ENCODE results near the gene TNFRSF8.
A peak's percentile ranks its signal among the peaks of the same experiment; 100 is the strongest.
"Not testable (repeated sequence)": the region's sequence is repeated elsewhere in the genome, so short reads cannot be mapped to it uniquely, and the experiment has no call there.

The TNFRSF8 gene

DNA sequence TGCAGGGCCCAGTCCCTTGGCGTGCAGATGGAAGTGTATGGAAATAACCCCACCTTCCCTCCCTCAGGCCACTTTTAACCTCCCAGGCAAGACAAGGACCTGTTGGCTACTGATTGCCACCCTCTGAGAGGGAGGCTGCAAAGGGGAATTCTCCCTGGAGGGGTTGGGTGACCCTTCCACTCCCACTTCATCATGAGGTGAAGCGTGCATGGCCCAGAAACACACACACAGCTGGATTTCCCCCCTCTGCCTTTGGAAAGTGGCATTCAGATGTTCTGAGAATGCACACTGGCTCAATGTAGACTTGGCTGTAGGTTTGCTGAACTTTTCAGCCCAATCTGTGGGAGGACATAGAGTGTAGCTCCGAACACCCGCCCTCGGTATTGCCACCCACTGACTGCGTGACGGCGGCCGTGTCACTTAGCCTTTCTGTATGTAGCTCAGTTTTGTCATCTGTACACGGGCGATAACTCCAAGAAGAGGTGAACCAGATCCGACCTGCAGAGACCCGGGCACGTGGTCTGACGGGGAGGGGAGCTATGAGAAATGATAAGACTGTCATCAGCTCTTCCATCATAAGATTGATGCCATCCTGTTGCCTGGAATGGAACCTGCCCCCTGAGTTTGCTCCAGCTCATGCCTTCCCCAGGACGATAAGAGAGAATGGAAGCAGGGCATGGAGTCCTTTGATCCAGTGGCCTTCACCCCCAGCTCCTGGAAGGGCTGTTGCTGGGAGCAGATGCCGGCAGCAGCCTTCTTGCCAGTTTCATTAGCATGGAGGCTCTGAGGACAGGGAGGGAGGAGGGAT lies 24.5 kb upstream of the TNFRSF8 start:
- DNase-seq (ENCODE audit: low read depth), result no peak

DNA sequence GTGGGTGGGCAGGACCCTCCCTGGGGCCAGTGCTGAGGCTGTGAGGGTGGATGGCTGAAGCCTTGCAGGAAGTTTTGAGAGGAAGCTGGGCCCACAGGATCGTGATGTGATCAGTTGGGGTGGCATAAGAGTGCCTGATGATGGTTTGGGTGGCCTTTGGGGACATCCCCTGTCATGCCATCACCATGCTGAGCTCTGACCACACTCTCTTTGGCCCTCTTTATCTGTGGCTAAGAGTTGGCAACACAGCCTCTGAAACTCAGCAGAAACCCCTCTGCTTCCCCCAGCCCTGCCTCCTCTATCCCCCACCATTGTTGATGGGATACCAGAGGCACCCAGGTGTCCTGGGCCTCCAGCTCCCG lies 24.0 kb upstream of the TNFRSF8 start:
- no peak for DNase-seq (ENCODE audit: low read depth)

DNA sequence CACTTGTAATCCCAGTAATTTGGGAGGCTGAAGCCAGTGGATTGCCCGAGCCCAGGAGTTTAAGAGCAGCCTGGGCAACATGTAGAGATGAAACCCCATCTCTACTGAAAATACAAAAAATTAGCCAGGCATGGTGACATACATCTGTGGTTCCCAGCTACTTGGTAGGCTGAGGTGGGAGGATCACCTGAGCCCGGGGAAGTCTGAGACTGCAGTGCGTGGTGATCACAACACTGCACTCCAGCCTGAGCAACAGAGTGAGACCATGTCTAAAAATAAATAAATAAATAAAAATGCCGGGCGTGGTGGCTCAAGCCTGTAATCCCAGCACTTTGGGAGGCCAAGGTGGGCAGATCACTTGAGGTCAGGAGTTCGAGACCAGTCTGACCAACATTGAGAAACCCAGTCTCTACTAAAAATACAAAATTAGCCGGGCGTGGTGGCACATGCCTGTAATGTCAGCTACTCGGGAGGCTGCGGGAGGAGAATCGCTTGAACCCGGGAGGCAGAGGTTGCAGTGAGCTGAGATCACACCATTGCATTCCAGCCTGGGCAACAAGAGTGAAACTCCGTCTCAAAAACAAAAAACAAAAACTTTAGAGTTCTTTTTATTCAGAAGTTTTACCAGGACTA lies 23.2 kb upstream of the TNFRSF8 start:
- DNase-seq (ENCODE audit: low read depth), result not testable (repeated sequence)

DNA sequence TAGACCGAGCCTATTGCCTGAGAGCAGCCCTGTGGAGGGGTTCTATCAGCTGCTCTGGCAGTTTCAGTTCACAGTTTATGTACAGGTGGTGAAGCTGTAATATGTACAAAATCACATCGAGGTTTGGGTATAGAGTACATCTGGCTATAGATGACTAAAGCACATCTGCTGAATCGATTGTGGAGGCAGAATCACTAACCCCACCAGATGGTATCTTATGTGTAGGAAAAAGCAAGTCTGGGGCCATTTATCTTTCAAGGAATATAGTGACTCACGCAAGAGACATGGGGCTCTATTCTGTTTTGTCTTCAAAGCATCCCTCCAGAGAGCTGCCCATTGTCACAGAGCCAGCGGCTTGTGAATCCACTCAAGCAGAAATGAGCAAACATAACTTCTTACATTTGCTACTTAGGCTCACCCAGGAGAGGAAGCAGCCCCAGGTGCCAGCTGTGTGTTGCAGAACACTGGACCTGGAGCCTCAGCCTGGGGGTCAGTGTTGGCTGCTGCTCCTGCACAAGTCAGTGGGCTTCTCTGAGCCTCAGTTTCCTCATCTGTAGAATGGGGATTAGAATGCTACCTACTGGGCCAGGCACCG lies 22.5 kb upstream of the TNFRSF8 start:
- DNase-seq (ENCODE audit: low read depth), result no peak

DNA sequence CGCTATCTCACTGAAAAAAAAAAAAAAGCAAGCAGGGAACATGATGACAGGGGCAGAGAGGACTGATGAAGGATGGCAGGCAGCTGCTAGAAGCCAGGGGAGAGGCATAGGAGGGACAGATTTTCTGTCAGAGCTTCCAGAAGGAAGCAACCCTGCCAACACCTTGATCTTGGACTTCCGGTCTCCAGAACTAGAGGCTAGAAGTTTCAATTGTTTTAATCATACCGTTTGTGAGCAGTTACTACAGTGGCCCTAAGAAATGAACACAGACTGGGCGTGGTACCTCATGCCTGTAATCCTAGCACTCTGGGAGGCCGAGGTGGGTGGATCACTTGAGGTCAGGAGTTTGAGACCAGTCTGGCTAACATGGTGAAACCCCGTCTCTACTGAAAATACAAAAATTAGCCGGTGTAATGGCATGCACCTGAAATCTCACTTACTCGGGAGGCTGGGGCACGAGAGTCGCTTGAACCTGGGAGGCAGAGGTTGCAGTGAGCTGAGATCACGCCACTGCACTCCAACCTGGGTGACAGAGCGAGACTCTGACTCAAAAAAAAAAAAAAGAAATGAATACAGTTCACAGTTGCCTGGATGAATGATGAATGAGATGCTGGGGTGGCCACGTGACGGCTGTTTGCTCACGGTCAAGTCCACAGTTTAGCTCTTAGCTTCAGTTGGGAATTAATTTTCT lies 18.8 kb upstream of the TNFRSF8 start:
- not testable (repeated sequence) for DNase-seq (ENCODE audit: low read depth)

DNA sequence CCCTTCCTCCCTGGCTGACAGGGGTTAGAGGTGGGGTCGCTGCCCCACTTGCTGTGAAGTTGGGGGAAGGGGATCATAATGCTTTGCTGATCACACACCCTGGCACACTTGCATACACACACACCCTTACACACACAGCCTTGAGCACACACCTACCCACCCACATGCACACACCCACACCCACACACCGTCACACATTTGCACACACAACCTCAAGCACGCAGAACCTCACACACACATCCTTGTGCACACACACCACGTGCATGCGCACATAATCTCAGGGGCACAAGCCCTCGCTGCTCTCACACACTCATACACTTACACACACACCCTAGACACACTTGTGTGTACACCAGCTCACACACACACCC lies 16.4 kb upstream of the TNFRSF8 start:
- DNase-seq (ENCODE audit: low read depth), result no peak

DNA sequence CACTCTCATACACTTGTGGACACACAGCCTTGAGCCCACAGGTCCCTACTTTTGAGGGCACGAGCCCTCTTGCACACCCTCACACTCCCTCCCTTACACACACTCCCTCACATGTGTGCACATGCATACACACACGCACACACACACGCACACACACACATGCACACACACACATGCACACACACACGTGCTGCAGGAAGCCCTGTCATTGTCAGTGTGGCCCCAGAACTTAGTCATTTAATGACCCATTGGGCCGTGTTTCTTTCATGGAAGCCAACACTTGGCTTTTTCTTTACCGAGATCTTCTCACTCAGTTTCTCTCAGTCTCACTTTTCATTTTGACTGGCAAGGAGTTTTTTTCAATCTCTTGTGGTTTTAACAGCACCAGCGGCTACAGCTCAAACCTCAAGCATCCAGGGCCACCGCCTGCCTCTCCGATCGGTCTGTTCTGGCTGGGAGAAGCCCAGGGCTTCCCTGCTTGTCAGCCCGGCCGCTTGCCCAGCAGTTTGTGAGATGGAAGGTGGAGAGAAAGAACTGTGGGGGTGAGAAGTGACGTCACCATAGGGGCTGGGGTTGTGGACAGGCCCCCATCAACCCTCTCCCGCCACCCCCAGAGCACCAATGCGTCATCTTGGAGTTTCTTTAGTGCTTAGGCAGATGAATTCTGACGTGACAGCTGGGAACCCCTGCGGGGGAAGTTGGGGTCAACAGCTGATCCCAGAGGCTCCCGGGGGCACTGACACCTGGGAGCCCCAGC lies 15.8 kb upstream of the TNFRSF8 start:
- DNase-seq (ENCODE audit: low read depth), result peak; percentile 51

DNA sequence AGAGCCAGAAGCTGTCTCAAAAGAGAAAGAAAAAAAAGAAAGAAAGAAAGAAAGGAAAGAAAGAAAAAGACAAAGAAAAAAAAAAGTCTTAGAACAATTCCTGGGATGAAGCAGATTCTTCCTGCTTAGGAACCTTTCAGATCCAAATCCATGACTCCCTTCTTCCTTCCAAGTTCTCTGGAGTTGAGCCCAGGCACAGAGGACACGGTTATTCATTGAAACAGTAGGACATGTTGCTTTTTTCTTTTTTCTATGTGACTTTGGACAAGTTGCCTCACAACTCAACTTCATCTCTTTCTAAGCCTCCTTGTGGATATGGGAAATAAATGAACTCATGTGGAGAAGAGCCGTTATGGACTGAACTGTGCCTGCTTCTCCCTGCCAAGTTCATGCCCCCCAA lies 14.7 kb upstream of the TNFRSF8 start:
- no peak for DNase-seq (ENCODE audit: low read depth)

DNA sequence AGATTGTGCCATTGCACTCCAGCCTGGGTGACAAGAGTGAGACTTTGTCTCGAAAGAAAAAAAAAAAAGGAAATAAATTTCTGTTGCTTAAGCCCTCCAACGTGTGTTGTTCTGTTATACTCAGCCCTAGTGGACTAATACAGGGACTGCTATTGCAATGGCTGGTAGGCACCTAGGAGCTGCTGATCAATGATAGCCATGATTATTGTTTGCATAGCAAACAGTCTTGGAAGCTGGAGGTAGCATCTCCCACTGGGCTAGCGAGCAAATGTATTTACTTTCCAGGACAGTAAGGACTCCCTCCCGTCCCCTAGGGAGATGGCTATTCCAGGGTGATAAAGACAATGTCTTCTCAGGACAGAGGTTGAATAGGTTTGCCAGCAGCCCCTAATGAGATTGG lies 13.5 kb upstream of the TNFRSF8 start:
- no peak for DNase-seq (ENCODE audit: low read depth)

DNA sequence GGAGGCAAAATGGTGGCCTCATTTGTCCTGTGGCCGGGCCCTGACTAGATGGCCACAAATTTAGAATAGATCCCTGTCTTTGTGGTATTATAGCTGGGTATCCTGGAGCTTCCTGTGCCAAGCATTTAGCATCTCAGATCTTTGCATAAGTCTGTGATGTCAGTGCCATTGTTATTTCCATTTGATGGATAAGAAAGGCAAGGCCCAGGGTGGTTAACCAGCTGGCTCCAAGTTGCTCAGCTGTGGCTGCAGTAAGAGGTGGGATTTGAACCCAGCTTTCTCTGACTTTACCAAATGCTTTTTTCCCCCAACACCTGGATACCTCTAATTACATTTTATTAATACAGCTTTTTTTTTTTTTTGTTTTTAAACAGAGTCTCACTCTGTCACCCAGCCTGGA lies 11.7 kb upstream of the TNFRSF8 start:
- DNase-seq (ENCODE audit: low read depth), result no peak

DNA sequence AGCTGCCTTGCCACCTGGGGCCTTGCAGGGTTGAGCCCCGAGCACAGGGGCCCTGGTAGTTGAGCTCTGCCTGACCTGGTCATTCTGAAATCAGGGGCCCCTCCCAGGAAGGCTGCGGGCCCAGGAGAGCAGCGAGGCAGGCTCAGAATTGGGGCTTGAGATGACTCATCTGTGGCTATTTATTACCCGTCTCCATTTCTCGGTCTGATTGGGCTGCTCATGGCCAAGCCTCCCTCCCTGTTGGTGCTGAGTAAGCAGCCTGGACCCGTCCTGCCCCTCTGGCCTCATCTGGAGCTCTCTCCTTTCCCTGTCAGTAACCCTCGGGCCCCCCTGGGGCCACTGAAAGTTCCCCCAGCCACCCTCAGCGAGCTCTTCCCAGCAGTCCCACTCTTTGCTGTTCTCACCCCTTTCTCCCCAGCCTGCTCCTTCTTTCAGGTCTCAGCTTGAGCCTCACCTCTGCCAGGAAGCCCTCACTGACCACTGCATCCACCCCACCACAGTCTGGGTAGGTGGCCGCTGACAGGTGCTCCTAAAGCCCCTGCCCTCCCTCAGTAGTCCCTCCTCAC lies 11.0 kb upstream of the TNFRSF8 start:
- DNase-seq (ENCODE audit: low read depth), result no peak

DNA sequence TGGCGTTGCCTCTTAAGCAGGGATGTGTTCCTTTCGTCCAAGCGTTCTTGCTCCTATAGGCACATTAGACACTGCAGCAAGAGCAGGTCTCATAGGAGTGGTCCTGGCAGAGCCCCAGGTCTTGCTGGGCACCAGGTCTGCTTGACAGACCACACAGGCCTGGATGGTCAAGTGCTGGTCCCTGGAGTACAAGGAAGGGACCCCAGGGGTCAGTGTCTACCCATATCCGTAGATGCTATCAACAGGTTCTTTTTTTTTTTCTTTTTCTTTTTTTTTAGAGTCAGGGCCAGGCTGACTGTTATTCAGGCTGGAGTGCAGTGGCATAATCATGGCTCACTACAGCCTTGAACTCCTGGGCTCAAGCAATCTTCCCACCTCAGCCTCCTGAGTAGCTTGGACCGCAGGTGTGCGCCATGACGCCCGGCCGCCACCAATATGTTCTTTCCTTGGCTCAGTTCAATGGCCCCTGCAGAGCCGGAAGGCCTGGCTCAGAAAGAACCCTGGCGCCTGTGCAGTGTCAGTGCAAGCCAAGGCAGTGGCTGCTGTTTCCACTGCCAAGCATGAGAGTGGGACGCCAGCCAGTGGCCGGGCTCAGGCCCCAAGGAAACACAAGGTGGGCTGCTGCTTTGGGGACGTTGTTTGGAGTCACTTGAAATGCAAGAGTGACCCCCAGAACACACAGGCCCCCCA lies 10.0 kb upstream of the TNFRSF8 start:
- DNase-seq (ENCODE audit: low read depth), result no peak

DNA sequence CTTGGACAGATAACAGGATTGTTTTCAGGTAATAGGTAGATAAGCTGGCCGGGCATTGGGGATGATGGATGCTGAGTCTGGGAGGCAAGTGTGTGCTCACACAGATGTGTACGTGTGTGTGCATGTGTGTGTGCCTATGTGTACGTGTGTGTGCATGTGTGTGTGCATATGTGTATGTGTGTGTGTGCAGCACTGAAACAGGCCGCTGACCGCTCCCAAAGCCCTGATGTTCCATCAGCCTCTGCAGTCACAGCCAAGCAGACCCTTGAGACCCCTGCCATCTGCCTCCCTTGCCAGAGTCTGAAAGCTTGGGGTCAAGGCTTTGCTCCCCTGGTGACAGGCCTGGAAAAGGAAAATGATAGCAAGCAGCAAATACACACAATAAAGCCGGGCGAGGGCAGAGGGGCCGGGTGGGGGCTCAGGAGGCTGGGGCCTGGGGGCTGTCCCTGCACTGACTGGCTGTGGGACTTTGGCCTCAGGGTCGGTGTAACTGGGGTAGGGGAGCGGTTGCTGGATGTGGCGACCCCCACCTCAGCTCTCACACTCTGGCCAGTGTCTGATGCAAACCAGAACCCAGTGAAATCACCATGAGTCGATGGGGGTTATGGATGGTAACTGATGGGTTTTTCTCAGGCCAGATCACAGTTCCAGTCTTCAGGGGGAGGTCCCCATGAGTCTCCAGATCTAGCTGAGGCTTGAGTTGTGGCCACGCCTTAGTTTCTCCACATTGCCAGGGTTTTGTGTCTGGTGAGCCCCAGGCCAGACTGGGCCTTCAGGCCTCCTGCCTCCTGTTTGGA lies 9.2 kb upstream of the TNFRSF8 start:
- DNase-seq (ENCODE audit: low read depth), result no peak

DNA sequence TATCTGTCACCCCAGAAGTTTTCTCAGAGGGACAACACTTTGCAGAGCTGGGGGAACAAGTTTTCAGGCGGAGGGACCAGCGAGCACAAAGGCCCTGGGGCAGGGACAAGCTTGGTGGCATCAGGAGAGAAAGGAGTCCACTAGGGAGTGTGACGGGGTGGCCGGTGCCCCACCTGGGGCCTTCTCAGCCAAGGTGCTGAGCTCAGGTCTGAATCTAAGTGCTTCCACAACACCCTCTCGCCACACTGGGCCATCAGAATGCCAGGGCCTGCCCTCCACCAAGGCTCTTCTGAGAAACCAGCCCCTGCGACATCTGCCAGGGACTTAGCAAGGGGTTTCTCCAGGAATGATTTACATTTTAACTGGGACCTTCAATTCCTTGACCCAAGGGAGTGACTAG lies 7.8 kb upstream of the TNFRSF8 start:
- no peak for DNase-seq (ENCODE audit: low read depth)

DNA sequence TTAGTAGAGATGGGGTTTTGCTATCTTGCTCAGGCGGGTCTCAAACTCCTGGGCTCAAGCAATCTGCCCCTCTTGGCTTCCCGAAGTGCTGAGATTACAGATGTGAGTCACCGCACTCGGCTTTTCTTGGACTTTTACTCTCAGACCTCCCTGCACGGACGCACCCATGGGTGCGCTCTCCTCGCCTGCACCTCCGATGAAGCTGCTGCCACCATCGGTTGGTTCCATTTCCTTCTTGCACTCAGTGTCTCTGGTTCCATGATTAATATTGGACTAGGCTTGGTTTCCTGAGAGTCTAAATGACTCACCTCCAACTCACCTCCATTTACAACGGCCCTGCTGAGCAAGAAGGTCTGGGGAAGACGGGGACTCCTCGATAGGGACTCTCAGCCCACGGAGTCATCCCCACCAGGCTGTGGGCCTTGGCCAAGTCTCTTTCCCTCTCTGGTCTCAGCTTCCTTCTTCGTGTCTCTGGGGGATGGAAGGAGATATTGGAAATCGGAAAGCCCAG lies 6.7 kb upstream of the TNFRSF8 start:
- no peak for DNase-seq (ENCODE audit: low read depth)

DNA sequence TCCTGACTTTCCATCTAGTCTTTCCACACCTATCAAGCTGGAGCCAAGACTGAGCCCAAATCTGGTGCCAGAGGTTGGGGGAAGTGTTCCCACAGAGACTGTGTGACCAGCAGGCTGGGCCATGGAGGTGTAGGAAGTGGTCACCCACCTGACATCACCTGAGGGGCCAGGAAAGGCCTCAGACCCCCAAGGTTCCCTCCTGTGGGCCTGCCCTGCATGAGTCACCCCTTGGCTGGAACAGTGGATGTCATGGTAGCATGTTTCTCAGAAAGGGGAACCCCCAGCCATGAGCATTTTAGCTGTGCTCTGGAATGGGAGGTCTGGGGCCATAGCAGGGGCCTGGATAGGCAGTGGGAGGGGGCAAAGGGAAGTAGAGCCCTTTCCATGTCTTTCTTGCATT lies 5.7 kb upstream of the TNFRSF8 start:
- DNase-seq (ENCODE audit: low read depth), result no peak

DNA sequence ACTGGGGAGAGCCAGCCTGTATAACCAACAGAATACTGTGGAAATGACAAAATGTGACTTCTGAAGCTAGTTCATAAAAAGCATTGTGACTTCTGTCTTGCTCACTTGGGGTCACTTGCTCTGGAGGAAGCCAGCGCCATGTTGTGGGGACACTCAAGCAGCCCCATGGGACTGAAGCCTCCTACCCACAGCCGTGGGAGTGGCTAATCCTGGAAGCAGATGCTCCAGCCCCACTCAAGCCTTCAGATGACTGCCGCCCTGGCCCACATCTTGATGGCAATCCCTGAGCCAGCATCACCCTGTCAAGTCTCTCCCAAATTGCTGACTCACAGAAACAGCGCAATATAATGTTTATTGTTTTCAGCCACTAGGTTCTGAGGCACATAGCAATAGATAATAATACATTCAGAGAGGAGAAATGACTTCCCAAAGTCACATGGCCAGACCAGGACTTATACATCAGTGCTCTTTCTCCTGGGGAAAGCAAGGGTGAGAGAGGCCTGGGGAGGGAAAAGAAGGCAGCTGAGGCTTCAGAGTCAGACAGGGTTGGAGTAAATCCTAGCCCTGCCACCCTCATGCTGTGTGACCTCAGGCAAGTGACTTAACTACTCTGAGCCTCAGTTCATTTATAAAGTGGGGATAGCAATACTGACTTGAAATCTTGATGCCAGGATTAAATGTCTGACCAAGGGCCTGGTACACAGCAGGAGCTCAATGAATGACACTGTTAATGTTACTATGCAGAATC lies 5.0 kb upstream of the TNFRSF8 start:
- no peak for DNase-seq (ENCODE audit: low read depth)

DNA sequence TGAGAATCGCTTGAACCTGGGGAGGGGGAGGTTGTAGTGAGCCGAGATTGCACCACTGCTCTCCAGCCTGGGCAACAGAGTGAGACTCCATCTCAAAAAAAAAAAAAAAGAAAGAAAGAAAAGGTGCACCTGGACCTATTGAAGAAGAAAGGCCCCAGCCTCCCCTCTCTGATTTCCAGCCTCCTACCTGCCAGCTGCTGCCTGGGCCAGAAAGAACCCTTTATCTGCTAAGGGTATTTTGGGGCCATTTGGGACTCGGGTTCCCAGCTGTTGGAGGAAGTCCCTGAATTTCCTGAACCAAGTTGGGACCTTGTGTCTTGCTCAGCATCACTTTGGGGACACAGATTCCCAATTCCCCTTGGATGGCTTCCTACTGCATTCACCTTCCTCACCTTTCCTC lies 3.9 kb upstream of the TNFRSF8 start:
- no peak for DNase-seq (ENCODE audit: low read depth)

DNA sequence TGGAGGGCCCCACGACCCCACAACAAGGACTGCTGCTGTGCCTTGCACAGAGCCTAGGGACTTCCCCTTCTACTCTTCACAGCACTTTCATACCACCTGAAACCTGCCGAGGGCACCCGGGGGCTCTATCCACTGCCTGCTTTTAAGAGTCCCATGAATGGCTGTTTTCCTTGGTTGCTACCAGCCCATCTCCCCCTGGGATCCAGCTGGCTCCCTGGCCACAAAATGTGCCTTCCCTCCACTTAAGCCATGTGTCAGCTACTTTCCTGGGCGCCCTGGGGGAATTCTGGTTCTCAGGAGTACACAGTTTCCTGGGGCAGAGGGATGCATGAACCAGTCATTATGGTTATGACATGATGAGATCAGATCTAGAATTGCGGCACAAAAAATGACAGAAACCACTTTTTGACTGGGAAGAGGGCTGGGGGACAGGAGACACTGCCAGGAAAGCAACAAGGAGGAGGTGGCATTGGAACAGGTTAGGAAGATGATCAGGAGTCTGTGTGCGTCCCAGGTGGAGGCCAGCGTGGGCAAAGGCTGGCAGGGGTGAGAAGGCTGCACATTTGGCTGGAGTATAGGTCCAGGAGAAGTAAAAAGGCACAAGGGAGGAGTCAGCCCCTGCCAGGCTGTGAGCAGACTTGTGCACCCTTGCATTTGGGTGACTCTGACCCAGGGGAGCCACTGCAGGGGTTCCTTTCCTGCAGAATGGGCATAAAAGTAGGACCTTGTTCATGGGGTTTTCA lies 3.2 kb upstream of the TNFRSF8 start:
- no peak for DNase-seq (ENCODE audit: low read depth)
